GM19372 (cell line): ENCODE measurements around the gene SORT1.
"Not testable (repeated sequence)": the region's sequence is repeated elsewhere in the genome, so short reads cannot be mapped to it uniquely, and the experiment has no call there.

Experiments
- ATAC-seq: cut with Tn5 transposase; IDR thresholded peaks from one replicate; pipeline ENCODE4 v1.9.1; 2021; ENCODE audit warnings: mild to moderate bottlenecking, low read depth, moderate library complexity; ENCODE audit not compliant: unreplicated experiment

Gene SORT1

DNA sequence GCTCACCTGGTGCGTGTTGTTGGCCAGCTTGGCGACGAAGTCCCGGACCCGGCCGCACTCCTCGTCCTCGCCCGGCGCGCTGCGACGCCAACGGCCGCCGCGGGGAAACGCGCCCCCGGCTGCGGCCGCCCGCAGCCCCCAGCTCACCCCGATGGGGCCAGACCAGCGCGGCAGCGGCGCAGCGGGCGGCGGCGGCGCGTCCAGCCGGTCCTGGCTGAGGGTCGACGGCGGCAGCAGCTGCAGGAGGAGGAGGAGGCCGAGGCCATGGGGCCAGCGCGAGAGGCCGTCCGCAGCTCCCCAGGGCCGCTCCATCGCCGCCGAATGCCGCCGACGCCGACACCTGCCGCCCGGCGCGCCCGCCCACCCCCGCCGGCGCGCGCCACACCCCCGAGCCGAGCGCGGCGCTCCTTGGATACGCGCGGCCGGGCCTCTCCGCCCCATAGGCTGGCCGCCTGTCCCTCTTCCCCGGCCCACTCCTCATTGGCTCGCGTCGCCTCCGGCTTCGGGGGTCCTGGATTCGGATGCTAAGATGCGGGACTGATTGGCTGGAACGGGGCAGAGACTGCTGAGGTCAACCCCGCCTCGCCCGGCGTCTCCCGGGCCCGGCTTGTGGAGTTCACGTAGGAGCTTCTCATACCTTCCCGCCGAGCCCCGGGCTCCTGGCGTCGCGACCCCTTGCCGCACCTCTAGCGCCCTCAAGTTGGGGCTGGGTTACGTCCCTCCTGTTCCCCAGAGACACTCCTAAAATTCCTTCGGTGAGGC lies at the start of gene SORT1:
TSS of gene SORT1 (minus strand) at position 338 of the 762 bp plus-strand sequence. CDS start at position 312, 26 bp downstream.
- peak; percentile 84 for ATAC-seq

DNA sequence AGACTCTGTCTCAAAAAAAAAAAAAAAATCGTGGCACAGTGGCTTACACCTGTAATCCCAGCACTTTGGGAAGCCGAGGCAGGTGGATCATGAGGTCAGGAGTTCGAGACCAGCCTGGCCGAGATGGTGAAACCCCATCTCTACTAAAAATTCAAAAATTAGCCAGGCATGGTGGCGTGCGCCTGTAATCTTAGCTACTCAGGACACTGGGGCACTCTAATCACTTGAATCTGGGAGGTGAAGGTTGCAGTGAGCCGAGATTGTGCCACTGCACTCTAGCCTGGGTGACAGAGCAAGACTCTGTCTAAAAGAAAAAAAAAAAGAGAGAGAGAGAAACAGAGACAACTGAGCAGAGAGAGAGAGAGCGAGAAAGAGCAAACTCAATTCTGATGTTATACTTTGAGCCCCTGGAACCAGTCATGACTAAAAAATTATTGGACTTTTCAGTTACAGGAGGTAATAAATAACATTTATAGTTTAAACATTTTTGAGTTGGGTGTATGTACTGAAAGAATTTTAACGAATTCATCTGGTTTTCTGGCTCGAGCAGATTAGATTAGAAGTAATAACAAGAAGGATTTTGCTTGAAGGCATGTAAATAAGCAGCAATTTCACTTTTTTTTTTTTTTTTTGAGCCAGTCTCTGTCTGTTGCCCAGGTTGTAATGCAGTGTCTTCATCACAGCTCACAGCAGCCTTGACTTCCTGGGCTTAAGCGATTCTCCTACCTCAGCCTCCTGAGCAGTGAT lies 48.4 kb upstream of the SORT1 start:
- ATAC-seq, result not testable (repeated sequence)

DNA sequence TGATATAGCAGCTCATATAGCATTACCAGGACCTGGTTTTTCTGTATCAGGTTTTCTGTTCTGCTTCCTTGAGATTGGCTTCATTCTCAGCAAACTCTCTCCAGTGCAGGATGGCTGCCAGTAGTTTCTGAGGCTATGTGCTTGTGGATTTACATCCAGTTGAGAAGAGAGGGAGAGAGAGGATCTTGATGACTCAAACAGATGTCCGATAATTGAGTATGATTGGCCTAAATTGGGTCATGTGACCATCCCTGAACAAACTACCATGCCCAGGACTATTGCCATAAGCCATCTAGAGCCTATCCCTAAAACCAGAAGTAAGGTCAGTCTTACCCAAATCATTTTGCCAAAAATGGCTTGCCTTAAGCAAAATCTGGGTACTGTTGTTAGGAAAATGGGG lies 46.6 kb upstream of the SORT1 start:
- no peak for ATAC-seq

GRCh38 chr1:109443476-109443875 lies 45.8 kb upstream of the SORT1 start:
- ATAC-seq, result no peak

DNA sequence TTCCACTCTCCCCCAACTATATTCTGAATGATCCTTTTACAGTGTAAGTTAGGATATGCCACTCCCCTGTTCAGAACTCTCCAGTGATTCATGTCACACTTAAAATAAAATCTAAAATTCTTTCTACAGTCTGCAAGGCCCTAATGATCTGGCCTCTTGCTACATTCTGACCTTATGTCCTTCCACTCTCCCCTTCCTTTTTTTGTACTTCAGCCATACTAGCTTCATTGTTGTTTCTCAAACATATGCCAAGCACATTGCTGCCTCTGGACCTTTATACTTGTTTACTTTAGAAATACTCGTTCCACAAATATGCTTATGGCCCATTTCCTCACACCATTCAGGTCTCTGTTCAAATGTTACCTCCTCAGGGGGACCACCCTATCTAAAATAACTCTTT lies 43.4 kb upstream of the SORT1 start:
- ATAC-seq, result no peak

GRCh38 chr1:109438798-109439297 lies 41.1 kb upstream of the SORT1 start:
- ATAC-seq, result no peak

- ATAC-seq, result no peak
These were observed 36.8 kb upstream of the SORT1 start for GRCh38 chr1:109434484-109434883.

- ATAC-seq, result no peak
These were observed 35.6 kb upstream of the SORT1 start for GRCh38 chr1:109433322-109433721.

DNA sequence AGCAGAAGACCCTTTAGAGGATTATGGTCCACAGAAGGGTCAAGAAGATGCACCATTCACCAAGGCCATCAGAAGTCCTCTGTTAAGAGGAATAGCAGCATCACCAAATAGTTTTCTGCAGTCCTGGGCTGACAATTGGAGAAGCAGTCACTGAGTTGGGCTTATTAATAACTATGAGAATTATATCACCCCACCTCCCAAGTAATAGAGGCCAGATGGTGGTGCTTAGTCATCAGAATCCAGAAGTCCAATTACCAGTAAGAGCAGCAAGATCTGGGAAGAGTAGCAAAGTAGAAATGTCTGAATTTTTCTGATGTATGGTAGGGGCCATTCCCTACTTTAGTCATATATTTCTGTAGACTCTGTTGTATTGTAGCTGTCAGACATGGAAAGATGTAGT lies 34.6 kb upstream of the SORT1 start:
- no peak for ATAC-seq

DNA sequence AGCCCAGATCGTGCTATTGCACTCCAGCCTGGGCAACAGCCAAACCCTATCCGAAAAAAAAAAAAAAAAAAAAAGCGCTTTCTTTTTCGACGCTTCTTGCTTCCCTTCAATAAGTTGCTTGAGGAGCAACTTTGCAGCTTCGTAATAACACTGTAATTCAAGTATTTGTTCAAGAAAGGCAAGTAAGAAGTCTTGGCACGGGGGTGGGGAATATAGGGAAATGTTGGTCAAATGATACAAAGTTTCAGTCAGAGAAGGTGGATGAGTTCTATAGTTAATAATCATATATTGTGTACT lies 29.4 kb upstream of the SORT1 start:
- no peak for ATAC-seq

DNA sequence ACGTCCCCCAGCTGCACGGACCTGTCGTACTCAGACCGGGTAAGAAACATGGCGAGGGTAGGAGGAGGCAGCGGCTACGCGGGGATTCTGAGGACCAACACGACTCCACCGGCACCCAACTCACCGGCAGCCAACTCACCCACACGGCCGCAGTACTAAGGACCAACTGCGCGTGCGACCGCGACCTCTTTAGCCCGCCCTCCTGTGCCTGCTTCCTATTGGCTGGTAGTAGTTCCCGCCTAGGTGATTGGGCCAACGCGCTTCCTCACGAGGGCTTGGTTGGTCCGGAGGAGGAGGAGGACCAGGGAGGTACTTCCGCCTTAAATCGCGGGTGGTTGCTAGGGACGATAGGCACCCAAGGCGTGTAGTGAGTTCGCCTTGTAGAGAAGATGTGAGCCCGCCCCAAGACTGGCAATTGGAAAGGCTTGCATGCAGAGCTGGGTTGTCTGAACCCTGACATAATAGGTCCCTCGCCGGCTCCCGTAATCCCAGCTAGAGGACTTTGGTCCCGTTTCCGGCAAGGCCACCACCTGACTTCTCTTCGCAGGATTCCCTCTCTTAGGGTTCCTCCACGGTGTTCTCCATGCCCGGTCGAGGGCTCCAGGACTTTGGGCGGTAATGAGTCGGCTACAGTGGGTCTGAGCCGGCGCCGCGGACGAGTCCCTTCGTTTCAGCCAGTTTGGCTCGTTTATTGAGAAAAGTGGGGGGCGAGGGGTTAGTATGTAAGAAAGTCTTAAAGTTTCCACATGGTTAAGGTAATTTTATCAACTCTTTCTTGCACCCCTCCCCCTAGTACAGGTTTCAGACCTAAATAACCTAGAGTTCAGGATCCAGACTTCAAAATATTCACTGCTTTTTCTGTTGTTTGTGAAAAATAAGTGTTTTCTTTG lies 28.8 kb upstream of the SORT1 start, which contains the start of gene PSMA5:
TSS of gene PSMA5 (minus strand) at position 168 of the 890 bp plus-strand sequence. CDS start at position 50, 118 bp downstream.
- peak; percentile 94 for ATAC-seq

DNA sequence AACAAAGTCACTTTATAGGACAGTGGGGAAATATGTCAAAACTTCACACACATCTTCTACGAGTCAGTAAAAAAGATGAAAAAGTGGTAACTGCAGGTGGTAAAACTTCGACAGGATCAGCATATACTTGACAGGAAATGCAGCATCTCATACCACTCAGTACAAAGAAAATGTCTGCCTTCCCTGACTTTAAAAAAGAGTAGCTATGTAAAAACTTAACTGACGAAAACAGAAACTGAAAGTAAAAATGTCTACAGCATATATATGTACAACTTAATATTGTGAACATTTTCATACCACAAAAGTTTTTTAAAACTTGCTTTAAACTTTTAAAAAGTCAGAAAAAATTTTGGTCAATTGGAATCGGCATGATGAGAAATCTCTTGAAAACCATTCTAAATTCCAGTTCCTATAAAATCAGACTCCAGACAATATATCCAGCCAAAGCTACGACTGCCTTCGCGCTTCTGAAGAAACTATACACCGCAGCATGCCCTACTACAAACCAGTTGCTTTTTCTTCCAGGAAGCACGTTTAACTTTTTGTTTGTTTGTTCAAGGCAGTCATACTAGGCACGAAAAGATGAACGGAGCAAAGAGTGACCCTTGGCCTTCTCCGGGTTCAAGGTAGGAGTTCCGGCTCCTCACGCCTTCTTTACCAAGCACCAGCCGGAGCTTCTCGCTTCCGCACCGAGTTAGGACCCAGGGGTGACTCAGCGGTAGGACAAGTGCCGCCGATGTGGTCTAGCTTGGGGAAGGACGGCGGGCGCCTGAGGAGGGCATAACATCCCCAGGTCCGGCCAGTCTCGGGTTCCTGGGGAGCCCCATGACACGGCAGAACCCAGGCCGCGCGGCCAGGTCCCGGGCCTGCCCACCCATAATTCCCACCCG lies 27.9 kb upstream of the SORT1 start:
- no peak for ATAC-seq

- no peak for ATAC-seq
These were observed 25.8 kb upstream of the SORT1 start for GRCh38 chr1:109423498-109423897.

- no peak for ATAC-seq
These were observed 14.8 kb upstream of the SORT1 start for GRCh38 chr1:109412551-109412950.

- ATAC-seq, result no peak
These were observed 7.1 kb upstream of the SORT1 start for GRCh38 chr1:109404838-109405237.

DNA sequence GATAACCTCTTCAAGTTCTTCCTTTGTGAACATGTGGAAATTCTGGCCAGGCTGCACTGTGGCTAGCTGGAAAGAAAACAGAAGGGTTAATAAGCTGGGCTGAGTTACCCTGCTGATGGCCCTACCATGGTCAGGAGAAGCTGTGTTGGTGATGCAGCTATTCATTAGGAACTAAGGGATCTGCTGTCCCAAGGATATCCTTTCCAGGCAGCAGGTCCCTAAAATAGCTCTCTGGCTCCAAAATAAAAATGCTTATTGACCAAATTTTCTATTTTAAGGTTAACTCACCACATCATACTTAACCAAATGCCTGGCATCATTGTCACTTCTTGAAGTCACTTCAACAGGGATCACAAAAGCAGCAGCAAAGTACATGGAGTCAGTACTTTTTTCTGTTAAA lies 4.3 kb upstream of the SORT1 start:
- no peak for ATAC-seq

DNA sequence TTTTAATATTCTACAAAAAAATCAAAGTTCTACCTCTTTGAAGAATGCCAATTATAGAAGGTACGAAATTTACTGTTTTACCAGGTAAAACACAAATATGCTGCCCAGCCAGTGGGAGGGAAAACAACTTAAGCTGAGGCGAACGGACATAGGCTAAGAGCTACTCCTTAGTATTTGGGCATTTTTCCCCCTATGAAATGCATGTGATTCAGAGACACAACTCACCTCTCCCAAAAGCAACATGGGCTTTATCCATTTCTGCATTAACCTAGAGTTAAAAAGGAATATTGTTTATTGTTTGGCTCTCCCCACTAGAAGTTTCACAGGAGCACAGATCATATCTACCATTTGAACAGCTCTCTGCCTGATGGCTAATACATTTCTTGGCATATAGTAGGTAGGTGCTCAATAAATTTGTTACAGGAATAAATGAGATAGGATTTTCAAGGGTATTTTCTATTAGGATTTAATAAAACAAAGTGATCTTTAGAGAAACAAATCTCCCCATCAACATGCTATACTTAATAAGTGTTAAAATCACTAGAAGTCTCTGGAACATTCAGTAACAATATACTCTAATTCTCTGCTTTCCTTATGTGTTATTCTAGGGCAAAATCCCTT lies 2.4 kb upstream of the SORT1 start:
- ATAC-seq, result no peak

GRCh38 chr1:109399326-109399957 lies 1.7 kb upstream of the SORT1 start:
- no peak for ATAC-seq
